OCI-LY1 (cell line): ENCODE measurements around the gene TEN1.
A peak's percentile ranks its signal among the peaks of the same experiment; 100 is the strongest.

Experiments
- H2AFZ ChIP-seq: fragments of 200-600 bp; sonication (generic), shearing (Covaris generic); 2 replicates; pipeline ENCODE4 v1.6.0; 2014; ENCODE audit warnings: antibody characterized with exemption, mild to moderate bottlenecking, low read length
- H3F3A ChIP-seq: fragments of 200-600 bp; sonication (generic), shearing (Covaris generic); 2 replicates; pipeline ENCODE4 v1.6.0; 2014; ENCODE audit warnings: mild to moderate bottlenecking, antibody characterized with exemption, low read length, moderate library complexity; ENCODE audit not compliant: insufficient read depth
- H3K27ac ChIP-seq: fragments of 200-600 bp; sonication (generic); 2 replicates; pipeline ENCODE4 v1.5.1; 2014; ENCODE audit warnings: low read length, mixed run types, mild to moderate bottlenecking, low read depth; ENCODE audit not compliant: poor library complexity, severe bottlenecking
- H3K27me3 ChIP-seq: fragments of 200-600 bp; sonication (generic); 2 replicates; pipeline ENCODE4 v1.6.0; 2014; ENCODE audit warnings: antibody characterized with exemption, mild to moderate bottlenecking, low read length, moderate library complexity; ENCODE audit not compliant: insufficient read depth
- H3K36me3 ChIP-seq: fragments of 200-600 bp; sonication (generic); 2 replicates; pipeline ENCODE4 v1.6.1; 2014; ENCODE audit warnings: mild to moderate bottlenecking, antibody characterized with exemption, low read length, moderate library complexity, mixed read lengths; ENCODE audit not compliant: insufficient read depth
- H3K4me1 ChIP-seq: fragments of 200-600 bp; sonication (generic); 2 replicates; pipeline ENCODE4 v1.5.1; 2014; ENCODE audit warnings: mild to moderate bottlenecking, low read length, moderate library complexity; ENCODE audit not compliant: insufficient read depth, severe bottlenecking
- H3K4me2 ChIP-seq: fragments of 200-600 bp; sonication (generic), shearing (Covaris generic); 2 replicates; pipeline ENCODE4 v1.6.1; 2014; ENCODE audit warnings: low read length
- H3K4me3 ChIP-seq: fragments of 200-600 bp; sonication (generic); 2 replicates; pipeline ENCODE4 v1.5.1; 2014; ENCODE audit warnings: low read length, low read depth, mild to moderate bottlenecking, mixed read lengths; ENCODE audit not compliant: poor library complexity, severe bottlenecking
- H3K79me2 ChIP-seq: fragments of 200-600 bp; shearing (Covaris generic); 2 replicates; pipeline ENCODE4 v1.6.1; 2016; ENCODE audit warnings: mixed run types, low read length, mixed read lengths; ENCODE audit not compliant: insufficient read depth
- H3K9ac ChIP-seq: fragments of 200-600 bp; sonication (generic), shearing (Covaris generic); 2 replicates; pipeline ENCODE4 v1.6.1; 2014; ENCODE audit warnings: mild to moderate bottlenecking, low read length, mixed read lengths
- H3K9me2 ChIP-seq: fragments of 200-600 bp; sonication (generic), shearing (Covaris generic); 2 replicates; pipeline ENCODE4 v1.6.1; 2014; ENCODE audit warnings: low read depth, mild to moderate bottlenecking, low read length, mixed read lengths
- H3K9me3 ChIP-seq: fragments of 200-600 bp; shearing (Covaris generic); 2 replicates; pipeline ENCODE4 v1.6.1; 2014; ENCODE audit warnings: low read length, mixed read lengths
- H4K20me1 ChIP-seq: fragments of 200-600 bp; sonication (generic), shearing (Covaris generic); 2 replicates; pipeline ENCODE4 v1.6.0; 2016; ENCODE audit warnings: mild to moderate bottlenecking, low read length; ENCODE audit not compliant: insufficient read depth
- EZH2 ChIP-seq: fragments of 200-600 bp; sonication (generic), shearing (Covaris generic); IDR thresholded peaks from 2 replicates; pipeline ENCODE4 v1.8.0; 2017; ENCODE audit warnings: borderline replicate concordance, mixed run types, mild to moderate bottlenecking, antibody characterized with exemption, low read length, moderate library complexity, mixed read lengths
- TF ChIP-seq, protein P1 (sequence below): fragments of 200-600 bp; sonication (generic), shearing (Covaris generic); IDR thresholded peaks from 2 replicates; pipeline ENCODE4 v1.5.1; 2017; ENCODE audit warnings: mild to moderate bottlenecking, antibody characterized with exemption, low read length, moderate library complexity, mixed read lengths

TEN1 gene

DNA sequence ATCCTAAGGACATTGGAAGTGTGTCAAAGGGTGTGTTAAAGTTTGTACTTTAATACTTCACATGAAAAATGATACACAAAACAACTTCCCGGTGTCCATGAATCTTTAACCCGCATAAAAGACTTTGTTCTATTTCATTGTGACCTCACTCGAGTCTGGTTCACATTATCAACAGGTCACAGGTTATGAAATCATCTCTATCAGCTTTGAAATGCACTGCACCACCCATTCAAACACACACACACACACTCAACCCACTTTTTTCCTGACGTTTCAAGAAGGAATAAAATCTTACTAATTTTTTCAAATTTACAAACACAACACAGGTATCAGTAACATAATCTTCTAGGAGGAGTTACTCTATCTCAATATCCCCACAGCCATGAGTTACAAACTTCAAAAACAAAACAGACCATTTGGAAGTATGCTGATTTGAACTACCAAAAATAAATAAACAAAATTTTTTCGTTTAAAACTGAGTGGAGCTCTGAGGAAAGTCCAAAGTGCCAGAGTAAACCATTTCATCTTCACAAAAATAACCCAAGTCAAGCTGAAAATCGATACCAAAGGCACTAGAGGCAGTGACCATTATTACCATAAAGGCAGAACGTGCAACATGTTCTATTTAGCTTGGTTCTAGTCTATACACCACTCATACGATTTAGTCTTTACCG lies 2.7 kb upstream of the TEN1 start:
- H3K27ac ChIP-seq, result no peak overlapping the region
- H3K36me3 ChIP-seq, result peaks cover 12% of the 10 kb centered on the region; the same call in 1 of the 2 replicates
- no peaks in the 10 kb centered on the region for H3K27me3 ChIP-seq
- H3K9me3 ChIP-seq, result no peaks in the 10 kb centered on the region
- no peaks in the 10 kb centered on the region for H3K79me2 ChIP-seq
- no peak overlapping the region for H2AFZ ChIP-seq
- H3K4me1 ChIP-seq, result peaks cover 35% of the 10 kb centered on the region
- H3K9ac ChIP-seq, result no peak overlapping the region
- no peak overlapping the region for H3K4me3 ChIP-seq
- no peaks in the 10 kb centered on the region for H3K9me2 ChIP-seq
- 0 out of 2 replicates have a peak overlapping the region, but pooled peaks have one; percentile 23 for H3K4me2 ChIP-seq
- no peaks in the 10 kb centered on the region for H4K20me1 ChIP-seq
- TF ChIP-seq, protein P1, sequence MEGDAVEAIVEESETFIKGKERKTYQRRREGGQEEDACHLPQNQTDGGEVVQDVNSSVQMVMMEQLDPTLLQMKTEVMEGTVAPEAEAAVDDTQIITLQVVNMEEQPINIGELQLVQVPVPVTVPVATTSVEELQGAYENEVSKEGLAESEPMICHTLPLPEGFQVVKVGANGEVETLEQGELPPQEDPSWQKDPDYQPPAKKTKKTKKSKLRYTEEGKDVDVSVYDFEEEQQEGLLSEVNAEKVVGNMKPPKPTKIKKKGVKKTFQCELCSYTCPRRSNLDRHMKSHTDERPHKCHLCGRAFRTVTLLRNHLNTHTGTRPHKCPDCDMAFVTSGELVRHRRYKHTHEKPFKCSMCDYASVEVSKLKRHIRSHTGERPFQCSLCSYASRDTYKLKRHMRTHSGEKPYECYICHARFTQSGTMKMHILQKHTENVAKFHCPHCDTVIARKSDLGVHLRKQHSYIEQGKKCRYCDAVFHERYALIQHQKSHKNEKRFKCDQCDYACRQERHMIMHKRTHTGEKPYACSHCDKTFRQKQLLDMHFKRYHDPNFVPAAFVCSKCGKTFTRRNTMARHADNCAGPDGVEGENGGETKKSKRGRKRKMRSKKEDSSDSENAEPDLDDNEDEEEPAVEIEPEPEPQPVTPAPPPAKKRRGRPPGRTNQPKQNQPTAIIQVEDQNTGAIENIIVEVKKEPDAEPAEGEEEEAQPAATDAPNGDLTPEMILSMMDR, result no peak
- no peak for TF ChIP-seq EZH2
- no peaks in the 10 kb centered on the region for H3F3A ChIP-seq

DNA sequence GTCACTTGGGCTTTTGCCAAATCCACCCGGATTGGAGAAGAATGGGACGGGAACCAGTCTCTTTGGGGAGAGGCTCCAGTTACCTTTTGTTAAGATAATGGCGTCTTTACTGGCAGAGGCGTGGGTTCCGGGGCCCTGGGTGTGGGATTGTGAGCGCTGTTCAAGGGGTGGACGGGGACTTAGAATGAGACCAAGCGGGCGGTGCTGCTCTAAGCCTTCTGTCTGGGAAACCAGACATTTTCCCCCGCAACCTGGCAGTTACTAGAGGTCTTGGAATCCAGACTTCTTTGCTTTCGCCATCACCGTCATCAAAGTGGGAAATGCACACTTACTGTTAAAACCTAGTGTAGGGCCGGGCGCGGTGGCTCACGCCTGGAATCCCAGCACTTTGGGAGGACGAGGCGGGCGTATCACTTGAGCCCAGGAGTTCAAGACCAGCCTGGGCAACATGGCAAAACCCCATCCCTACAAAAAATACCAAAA lies 706 bp downstream of the TEN1 start:
- Histone ChIP-seq H3F3A (no peaks in the 10 kb centered on the region), H4K20me1 (no peaks in the 10 kb centered on the region), H3K4me3 (peak overlapping the region; percentile 83), H3K4me2 (peak overlapping the region; percentile 98), H3K27me3 (no peaks in the 10 kb centered on the region), H2AFZ (no peak overlapping the region), H3K9ac (peak overlapping the region; percentile 96), H3K4me1 (peaks cover 52% of the 10 kb centered on the region), H3K9me2 (no peaks in the 10 kb centered on the region), H3K9me3 (no peaks in the 10 kb centered on the region), H3K36me3 (no peaks in the 10 kb centered on the region), H3K27ac (peak overlapping the region; percentile 81), H3K79me2 (no peaks in the 10 kb centered on the region)
- TF ChIP-seq, protein P1, result no peak

DNA sequence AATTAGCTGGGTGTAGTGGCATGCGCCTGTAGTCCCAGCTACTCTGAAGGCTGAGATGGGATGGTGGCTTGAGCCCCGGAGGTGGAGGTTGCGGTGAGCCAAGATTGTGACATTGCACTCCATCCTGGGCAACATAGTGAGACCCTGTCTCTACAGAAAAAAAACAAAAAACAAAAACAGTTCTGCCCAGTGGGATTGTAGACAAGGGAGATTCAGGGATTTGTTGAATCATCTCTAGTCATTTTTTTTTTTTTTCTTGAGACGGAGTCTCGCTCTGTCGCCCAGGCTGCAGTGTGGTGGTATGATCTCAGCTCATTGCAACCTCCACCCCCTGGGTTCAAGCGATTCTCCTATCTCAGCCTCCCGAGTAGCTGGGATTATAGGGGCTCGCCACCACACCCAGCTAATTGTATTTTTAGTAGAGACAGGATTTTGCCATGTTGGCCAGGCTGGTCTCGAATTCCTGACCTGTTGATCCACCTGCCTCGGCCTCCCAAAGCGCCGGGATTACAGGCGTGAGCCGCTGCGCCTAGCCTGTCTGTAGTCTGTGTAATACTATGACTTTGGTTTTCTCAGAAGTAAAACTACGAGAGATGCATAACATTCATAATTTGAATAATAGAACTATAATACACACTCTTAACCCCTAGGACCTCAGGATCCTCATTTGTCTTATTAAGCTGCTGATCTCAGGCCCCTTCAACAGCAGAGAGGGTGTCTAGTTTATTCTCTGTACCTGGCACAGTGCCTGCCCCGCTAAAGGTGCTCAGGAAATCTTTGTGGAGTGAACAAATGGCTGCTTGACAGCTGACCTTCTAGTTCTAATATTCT lies 1.4 kb downstream of the TEN1 start:
- TF ChIP-seq, protein P1, result no peak
- TF ChIP-seq EZH2, result no peak
- Histone ChIP-seq H3K36me3 (no peaks in the 10 kb centered on the region), H3K4me3 (peak overlapping the region; percentile 83), H3K27me3 (no peaks in the 10 kb centered on the region), H3K9me2 (no peaks in the 10 kb centered on the region), H3K4me2 (peak overlapping the region; percentile 98), H3F3A (no peaks in the 10 kb centered on the region), H4K20me1 (no peaks in the 10 kb centered on the region), H3K79me2 (no peaks in the 10 kb centered on the region), H2AFZ (no peak overlapping the region), H3K9me3 (no peaks in the 10 kb centered on the region), H3K9ac (peak overlapping the region; percentile 96), H3K4me1 (peaks cover 52% of the 10 kb centered on the region), H3K27ac (peak overlapping the region; percentile 81)
